HG03196 (cell line): ENCODE results near the gene EEPD1.
"Not testable (repeated sequence)": the region's sequence is repeated elsewhere in the genome, so short reads cannot be mapped to it uniquely, and the experiment has no call there.

Experiments used
- ATAC-seq: cut with Tn5 transposase; IDR thresholded peaks from one replicate; pipeline ENCODE4 v1.9.1; 2021; ENCODE audit not compliant: unreplicated experiment

The EEPD1 gene

GRCh38 chr7:36253699-36254098, 100.6 kb downstream of the EEPD1 start:
- no peak for ATAC-seq

- ATAC-seq = not testable (repeated sequence)
These were observed 105.6 kb downstream of the EEPD1 start for GRCh38 chr7:36258510-36259259.

GRCh38 chr7:36260481-36260880, 107.4 kb downstream of the EEPD1 start:
- ATAC-seq = peak; percentile 52

GRCh38 chr7:36261019-36261754, 108.1 kb downstream of the EEPD1 start:
- ATAC-seq = no peak

GRCh38 chr7:36262309-36263094, 109.4 kb downstream of the EEPD1 start:
- no peak for ATAC-seq

- no peak for ATAC-seq
These were observed 110.0 kb downstream of the EEPD1 start for GRCh38 chr7:36263095-36263484.

- no peak for ATAC-seq
These were observed 111.2 kb downstream of the EEPD1 start for GRCh38 chr7:36264123-36264801.

- ATAC-seq = no peak
These were observed 112.0 kb downstream of the EEPD1 start for GRCh38 chr7:36264913-36265516.

- no peak for ATAC-seq
These were observed 112.6 kb downstream of the EEPD1 start for GRCh38 chr7:36265680-36266079.

- ATAC-seq = no peak
These were observed 113.1 kb downstream of the EEPD1 start for GRCh38 chr7:36266190-36266589.

- no peak for ATAC-seq
These were observed 113.6 kb downstream of the EEPD1 start for GRCh38 chr7:36266683-36267082.

- ATAC-seq = no peak
These were observed 119.1 kb downstream of the EEPD1 start for GRCh38 chr7:36272211-36272566.

GRCh38 chr7:36272567-36273269, 119.7 kb downstream of the EEPD1 start:
- ATAC-seq = no peak

- ATAC-seq = no peak
These were observed 120.8 kb downstream of the EEPD1 start for GRCh38 chr7:36273836-36274235.

GRCh38 chr7:36275735-36276284, 122.8 kb downstream of the EEPD1 start:
- ATAC-seq = no peak

- no peak for ATAC-seq
These were observed 123.6 kb downstream of the EEPD1 start for GRCh38 chr7:36276428-36277248.

GRCh38 chr7:36277249-36277542, 124.1 kb downstream of the EEPD1 start:
- ATAC-seq = no peak

- no peak for ATAC-seq
These were observed 125.1 kb downstream of the EEPD1 start for GRCh38 chr7:36278069-36278619.

GRCh38 chr7:36278620-36279172, 125.6 kb downstream of the EEPD1 start:
- no peak for ATAC-seq
